NCI-H510A treated with DMSO at 0.1 percent for 48 hours (cell line): Measurements from ENCODE around the gene RAB28.

Experiments used
- DNase-seq: peaks from one replicate; lab custom pipeline; 2025; lab: John Stamatoyannopoulos, UW

The RAB28 gene

GRCh38 chr4:13368217-13368616 lies 115.9 kb downstream of the RAB28 start:
- DNase-seq: no peak

- DNase-seq: no peak
Measured at GRCh38 chr4:13367691-13368090, 116.4 kb downstream of the RAB28 start.

- peak; percentile 85 for DNase-seq
Measured at GRCh38 chr4:13367244-13367643, 116.9 kb downstream of the RAB28 start.

GRCh38 chr4:13365195-13365594 lies 118.9 kb downstream of the RAB28 start:
- no peak for DNase-seq

- no peak for DNase-seq
Measured at GRCh38 chr4:13364653-13365052, 119.5 kb downstream of the RAB28 start.

- no peak for DNase-seq
Measured at GRCh38 chr4:13364172-13364571, 120.0 kb downstream of the RAB28 start.

GRCh38 chr4:13359809-13360208 lies 124.3 kb downstream of the RAB28 start:
- no peak for DNase-seq

GRCh38 chr4:13355111-13355880 lies 128.8 kb downstream of the RAB28 start:
- DNase-seq: no peak

GRCh38 chr4:13349096-13349495 lies 135.0 kb downstream of the RAB28 start:
- DNase-seq: no peak

GRCh38 chr4:13348216-13348615 lies 135.9 kb downstream of the RAB28 start:
- no peak for DNase-seq

GRCh38 chr4:13347517-13348125 lies 136.5 kb downstream of the RAB28 start:
- DNase-seq: no peak

GRCh38 chr4:13344216-13344615 lies 139.9 kb downstream of the RAB28 start:
- DNase-seq: no peak

- no peak for DNase-seq
Measured at GRCh38 chr4:13340672-13341071, 143.5 kb downstream of the RAB28 start.

GRCh38 chr4:13331827-13332226 lies 152.3 kb downstream of the RAB28 start:
- DNase-seq: no peak

GRCh38 chr4:13329963-13330362 lies 154.2 kb downstream of the RAB28 start:
- no peak for DNase-seq

- DNase-seq: no peak
Measured at GRCh38 chr4:13329340-13329850, 154.7 kb downstream of the RAB28 start.

GRCh38 chr4:13328591-13328990 lies 155.5 kb downstream of the RAB28 start:
- no peak for DNase-seq

- DNase-seq: no peak
Measured at GRCh38 chr4:13327991-13328390, 156.1 kb downstream of the RAB28 start.

- DNase-seq: no peak
Measured at GRCh38 chr4:13325744-13326143, 158.4 kb downstream of the RAB28 start.

- DNase-seq: no peak
Measured at GRCh38 chr4:13323921-13324320, 160.2 kb downstream of the RAB28 start.

- no peak for DNase-seq
Measured at GRCh38 chr4:13322681-13323101, 161.4 kb downstream of the RAB28 start.
